ENCODE results near the gene RMDN2. TPM values are rescaled to one million over a fixed set of nuclear protein-coding genes. Genes with fewer than 3 reads are reported as not detected.
"Not testable (repeated sequence)": the region's sequence is repeated elsewhere in the genome, so short reads cannot be mapped to it uniquely, and the experiment has no call there.

RMDN2 gene
- total and polyA plus RNA-seq, 2 experiments from 2014 or later, result 5.8 to 11.1 TPM

DNA sequence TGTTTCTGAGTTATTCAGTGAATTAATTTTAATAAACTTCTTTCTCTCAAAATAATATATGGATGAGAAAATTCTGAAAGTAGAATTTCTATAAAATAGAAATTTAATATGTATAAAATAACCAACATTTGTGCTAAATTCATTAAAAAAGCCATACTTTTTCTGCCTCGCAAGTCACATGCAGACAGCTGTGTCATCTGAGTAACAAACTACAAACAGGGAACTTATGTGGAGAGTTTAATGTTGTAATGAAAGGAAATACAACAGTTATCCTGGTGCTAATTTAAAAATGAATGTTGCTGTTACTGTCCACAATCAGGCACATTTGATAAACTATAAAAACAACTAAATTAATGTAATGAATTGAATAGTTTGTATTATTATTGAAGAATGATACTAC is 22.2 kb downstream of the RMDN2 start:
- no peaks in the 10 kb centered on the region for H3K9me2 ChIP-seq (ENCODE audit: insufficient read depth)
- DNase-seq, result no peak
- H3K4me1 ChIP-seq (ENCODE audit: insufficient read depth), result no peaks in the 10 kb centered on the region
- in situ Hi-C loops (cut with MboI), result no loop called here
- WGBS, 2 experiments (ENCODE audit: low coverage in 1 of 2, low lambda C conversion rate in 2 of 2, missing lambda C conversion rate in 2 of 2), result 95 to 100% methylated on average over 1 of the region's 1 CpG
- TF ChIP-seq EZH2 (IDR thresholded peaks at IDR 0.05; ENCODE audit: insufficient read depth, poor library complexity, severe bottlenecking), result no peak
- TF ChIP-seq EZH2phosphoT487 (IDR thresholded peaks at IDR 0.05; ENCODE audit: insufficient read depth, low read depth), result no peak
- no peaks in the 10 kb centered on the region for H3K9me3 ChIP-seq (ENCODE audit: low read depth)
- H2AFZ ChIP-seq, result no peak overlapping the region
- no peaks in the 10 kb centered on the region for H3F3A ChIP-seq (ENCODE audit: insufficient read depth)
- no peak overlapping the region for H3K27ac ChIP-seq
- H3K27me3 ChIP-seq (replicated peaks; ENCODE audit: insufficient read depth), result no peaks in the 10 kb centered on the region
- no peaks in the 10 kb centered on the region for H4K20me1 ChIP-seq (ENCODE audit: insufficient read depth)
- H3K4me3 ChIP-seq, result no peak overlapping the region
- no peaks in the 10 kb centered on the region for H3K79me2 ChIP-seq (ENCODE audit: insufficient read depth)
- H3K36me3 ChIP-seq (ENCODE audit: low read depth), result no peaks in the 10 kb centered on the region
- H3K9ac ChIP-seq, result no peak overlapping the region
- H3K4me2 ChIP-seq (ENCODE audit: unreplicated experiment), result no peak overlapping the region

DNA sequence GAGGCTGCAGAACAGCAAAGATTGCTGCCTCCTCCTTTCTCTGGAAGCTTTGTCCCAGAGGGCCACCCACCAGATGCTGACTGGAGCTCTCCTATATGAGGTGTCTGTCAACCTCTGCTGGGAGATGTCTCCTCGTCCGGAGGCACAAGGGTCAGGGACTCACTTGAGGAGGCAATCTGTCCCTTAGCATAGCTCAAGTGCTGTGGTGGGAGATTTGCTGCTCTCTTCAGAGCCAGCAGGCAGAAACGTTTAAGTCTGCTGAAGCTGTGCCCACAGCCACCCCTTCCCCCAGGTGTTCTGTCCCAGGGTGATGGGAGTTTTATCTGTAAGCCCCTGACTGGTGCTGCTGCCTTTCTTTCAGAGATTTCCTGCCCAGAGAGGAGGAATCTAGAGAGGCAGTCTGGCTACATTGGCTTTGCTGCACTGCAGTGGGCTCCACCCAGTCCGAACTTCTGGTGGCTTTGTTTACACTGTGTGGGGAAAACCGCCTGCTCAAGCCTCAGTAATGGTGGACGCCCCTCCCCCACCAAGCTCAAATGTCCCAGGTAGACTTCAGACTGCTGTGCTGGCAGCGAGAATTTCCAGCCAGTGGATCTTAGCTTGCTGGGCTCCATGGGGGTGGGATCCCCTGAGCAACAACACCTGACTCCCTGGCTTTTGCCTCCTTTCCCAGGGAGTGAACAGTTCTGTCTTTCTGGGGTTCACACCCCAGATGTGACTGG is 37.1 kb downstream of the RMDN2 start:
- in situ Hi-C loops (cut with MboI); H3K9me3 ChIP-seq (ENCODE audit: low read depth): not testable (repeated sequence)

DNA sequence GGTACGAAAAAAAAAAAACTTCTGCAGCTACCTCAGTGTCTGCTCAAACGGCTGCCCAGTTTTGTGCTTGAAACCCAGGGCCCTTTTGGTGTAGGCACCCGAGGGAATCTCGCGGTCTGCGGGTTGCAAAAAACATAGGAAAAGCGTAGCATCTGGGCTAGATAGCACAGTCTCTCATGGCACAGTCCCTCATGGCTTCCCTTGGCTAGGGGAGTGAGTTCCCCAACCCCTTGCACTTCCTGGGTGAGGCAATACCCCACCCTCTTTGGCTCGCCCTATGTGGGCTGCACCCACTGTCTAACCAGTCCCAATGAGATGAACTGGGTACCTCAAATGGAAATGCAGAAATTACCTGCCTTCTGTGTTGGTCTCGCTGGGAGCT is 37.6 kb downstream of the RMDN2 start:
- H3K9me2 ChIP-seq (ENCODE audit: insufficient read depth); H2AFZ ChIP-seq; H3K9me3 ChIP-seq (ENCODE audit: low read depth); H3F3A ChIP-seq (ENCODE audit: insufficient read depth); H3K4me3 ChIP-seq; in situ Hi-C loops (cut with MboI); DNase-seq; H3K79me2 ChIP-seq (ENCODE audit: insufficient read depth); H3K9ac ChIP-seq; H4K20me1 ChIP-seq (ENCODE audit: insufficient read depth); H3K4me2 ChIP-seq (ENCODE audit: unreplicated experiment); H3K27me3 ChIP-seq (replicated peaks; ENCODE audit: insufficient read depth); H3K27ac ChIP-seq; H3K4me1 ChIP-seq (ENCODE audit: insufficient read depth); H3K36me3 ChIP-seq (ENCODE audit: low read depth): not testable (repeated sequence)
- WGBS, 2 experiments (ENCODE audit: low coverage in 1 of 2, low lambda C conversion rate in 2 of 2, missing lambda C conversion rate in 2 of 2), result 68 to 69% methylated on average over 9 of the region's 9 CpGs

More for the DNA sequence above, 37.1 kb downstream of the RMDN2 start:
- not testable (repeated sequence) for DNase-seq; H3K36me3 ChIP-seq (ENCODE audit: low read depth); H3K27me3 ChIP-seq (replicated peaks; ENCODE audit: insufficient read depth); H3K9me2 ChIP-seq (ENCODE audit: insufficient read depth); H3K4me3 ChIP-seq; H3K4me2 ChIP-seq (ENCODE audit: unreplicated experiment); H2AFZ ChIP-seq; H3K27ac ChIP-seq; H3F3A ChIP-seq (ENCODE audit: insufficient read depth); H3K4me1 ChIP-seq (ENCODE audit: insufficient read depth); H3K9ac ChIP-seq; H3K79me2 ChIP-seq (ENCODE audit: insufficient read depth); H4K20me1 ChIP-seq (ENCODE audit: insufficient read depth)
- 64 to 73% methylated on average over 7 of the region's 7 CpGs for WGBS, 2 experiments (ENCODE audit: low coverage in 1 of 2, low lambda C conversion rate in 2 of 2, missing lambda C conversion rate in 2 of 2)

DNA sequence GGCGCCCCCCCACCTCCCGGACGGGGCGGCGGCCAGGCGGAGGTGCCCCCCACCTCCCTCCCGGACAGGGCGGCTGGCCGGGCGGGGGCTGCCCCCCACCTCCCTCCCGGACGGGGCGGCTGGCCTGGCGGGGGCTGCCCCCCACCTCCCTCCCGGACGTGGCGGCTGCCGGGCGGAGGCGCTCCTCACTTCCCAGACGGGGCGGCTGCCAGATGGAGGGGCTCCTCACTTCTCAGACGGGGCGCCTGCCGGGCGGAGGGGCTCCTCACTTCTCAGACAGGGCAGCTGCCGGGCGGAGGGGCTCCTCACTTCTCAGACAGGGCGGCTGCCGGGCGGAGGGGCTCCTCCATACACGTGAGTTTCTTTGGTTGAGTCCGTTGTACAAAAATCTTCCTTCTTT is 38.8 kb downstream of the RMDN2 start:
- H3F3A ChIP-seq (ENCODE audit: insufficient read depth); H2AFZ ChIP-seq; in situ Hi-C loops (cut with MboI); H4K20me1 ChIP-seq (ENCODE audit: insufficient read depth); H3K9me2 ChIP-seq (ENCODE audit: insufficient read depth); H3K4me2 ChIP-seq (ENCODE audit: unreplicated experiment); H3K27ac ChIP-seq; DNase-seq; H3K36me3 ChIP-seq (ENCODE audit: low read depth); H3K27me3 ChIP-seq (replicated peaks; ENCODE audit: insufficient read depth); H3K79me2 ChIP-seq (ENCODE audit: insufficient read depth); H3K9ac ChIP-seq; H3K4me1 ChIP-seq (ENCODE audit: insufficient read depth); H3K4me3 ChIP-seq; H3K9me3 ChIP-seq (ENCODE audit: low read depth): not testable (repeated sequence)
- WGBS, 2 experiments (ENCODE audit: low coverage in 1 of 2, low lambda C conversion rate in 2 of 2, missing lambda C conversion rate in 2 of 2), result 90% methylated on average over 13 to 24 of the region's 33 CpGs

DNA sequence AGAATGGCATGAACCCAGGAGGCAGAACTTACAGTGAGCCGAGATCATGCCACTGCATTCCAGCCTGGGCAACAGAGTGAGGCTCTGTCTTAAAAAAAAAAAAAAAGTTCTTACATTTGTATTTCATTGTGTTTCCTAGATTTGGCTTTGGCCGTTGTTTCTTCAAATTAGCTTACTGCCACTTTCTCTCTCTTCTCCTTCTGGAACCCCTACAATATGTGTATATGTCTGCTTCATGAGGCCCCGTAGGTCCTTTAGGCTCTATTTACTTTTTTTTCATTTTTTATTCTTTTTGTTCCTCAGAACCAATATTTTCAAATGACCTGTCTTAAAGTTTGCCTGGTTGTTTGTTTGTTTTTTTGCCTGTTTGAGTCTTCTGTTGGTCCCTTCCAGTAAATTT is 41.2 kb downstream of the RMDN2 start:
- H3K4me2 ChIP-seq (ENCODE audit: unreplicated experiment), result no peak overlapping the region
- no peak for TF ChIP-seq EZH2phosphoT487 (IDR thresholded peaks at IDR 0.05; ENCODE audit: insufficient read depth, low read depth)
- no peak for TF ChIP-seq EZH2 (IDR thresholded peaks at IDR 0.05; ENCODE audit: insufficient read depth, poor library complexity, severe bottlenecking)
- no peaks in the 10 kb centered on the region for H3K9me2 ChIP-seq (ENCODE audit: insufficient read depth)
- no peaks in the 10 kb centered on the region for H3K4me1 ChIP-seq (ENCODE audit: insufficient read depth)
- no peak overlapping the region for H3K27ac ChIP-seq
- WGBS, 2 experiments (ENCODE audit: low coverage in 1 of 2, low lambda C conversion rate in 2 of 2, missing lambda C conversion rate in 2 of 2), result 66 to 73% methylated on average over 3 of the region's 3 CpGs
- in situ Hi-C loops (cut with MboI), result no loop called here
- H3K9me3 ChIP-seq (ENCODE audit: low read depth), result no peaks in the 10 kb centered on the region
- H3K9ac ChIP-seq, result no peak overlapping the region
- no peaks in the 10 kb centered on the region for H3K36me3 ChIP-seq (ENCODE audit: low read depth)
- H3K79me2 ChIP-seq (ENCODE audit: insufficient read depth), result no peaks in the 10 kb centered on the region
- H3F3A ChIP-seq (ENCODE audit: insufficient read depth), result no peaks in the 10 kb centered on the region
- H3K27me3 ChIP-seq (replicated peaks; ENCODE audit: insufficient read depth), result no peaks in the 10 kb centered on the region
- H3K4me3 ChIP-seq, result no peak overlapping the region
- H4K20me1 ChIP-seq (ENCODE audit: insufficient read depth), result no peaks in the 10 kb centered on the region
- H2AFZ ChIP-seq, result no peak overlapping the region
- no peak for DNase-seq
